GM21526 (cell line): ENCODE results near the gene NECAB3.
"Not testable (repeated sequence)": the region's sequence is repeated elsewhere in the genome, so short reads cannot be mapped to it uniquely, and the experiment has no call there.

ENCODE experiments used
- ATAC-seq: cut with Tn5 transposase; IDR thresholded peaks from one replicate; pipeline ENCODE4 v1.9.1; 2021; ENCODE audit warnings: moderate library complexity; ENCODE audit not compliant: unreplicated experiment, low FRiP score

NECAB3 gene

GRCh38 chr20:33674294-33675135 lies at the start of gene NECAB3:
Gene NECAB3 (minus strand): TSS chr20:33674428. CDS start chr20:33674352, 76 bp downstream.
- ATAC-seq: peak; percentile 48

- ATAC-seq: no peak
These were observed 47.3 kb upstream of the NECAB3 start for GRCh38 chr20:33721391-33722140.

- ATAC-seq: peak; percentile 93
These were observed 45.9 kb upstream of the NECAB3 start, which contains the start of gene PXMP4 for GRCh38 chr20:33719989-33720709. Gene PXMP4 (minus strand): TSS chr20:33720310. CDS start chr20:33720207, 103 bp downstream.

GRCh38 chr20:33719277-33719988 lies 45.2 kb upstream of the NECAB3 start:
- ATAC-seq: peak; percentile 3

- ATAC-seq: no peak
These were observed 42.3 kb upstream of the NECAB3 start for GRCh38 chr20:33716498-33716897.

GRCh38 chr20:33713865-33714367 lies 39.7 kb upstream of the NECAB3 start:
- no peak for ATAC-seq

GRCh38 chr20:33711446-33711738 lies 37.2 kb upstream of the NECAB3 start:
- no peak for ATAC-seq

GRCh38 chr20:33710681-33711445 lies 36.6 kb upstream of the NECAB3 start:
- no peak for ATAC-seq

GRCh38 chr20:33709905-33710541 lies 35.8 kb upstream of the NECAB3 start:
- no peak for ATAC-seq

GRCh38 chr20:33709398-33709797 lies 35.2 kb upstream of the NECAB3 start:
- no peak for ATAC-seq

GRCh38 chr20:33707668-33708067 lies 33.4 kb upstream of the NECAB3 start:
- no peak for ATAC-seq

GRCh38 chr20:33704197-33704924 lies 30.1 kb upstream of the NECAB3 start:
- ATAC-seq: no peak

- ATAC-seq: no peak
These were observed 29.4 kb upstream of the NECAB3 start for GRCh38 chr20:33703498-33704137.

- no peak for ATAC-seq
These were observed 28.6 kb upstream of the NECAB3 start for GRCh38 chr20:33702861-33703260.

- no peak for ATAC-seq
These were observed 27.6 kb upstream of the NECAB3 start for GRCh38 chr20:33701629-33702450.

- not testable (repeated sequence) for ATAC-seq
These were observed 26.6 kb upstream of the NECAB3 start for GRCh38 chr20:33700696-33701441.
